GM12878 (cell line): ENCODE results near the gene PLEKHA5. TPM values are rescaled to one million over a fixed set of nuclear protein-coding genes. Genes with fewer than 3 reads are reported as not detected.

Experiments used
- ATAC-seq: fragments of 200-7000 bp; cut with Tn5 transposase; 3 replicates; pipeline ENCODE4 v1.9.1; 2020; ENCODE audit warnings: mild to moderate bottlenecking, moderate library complexity
- BruUV-seq: library from RNA; stranded (reverse); fragments of 400-500 nt; replicated peaks from 2 replicates; lab custom pipeline; 2021; lab: Mats Ljungman, UMichigan
- CTCF ChIA-PET: fragments of 300-600 bp; sonication (Branson Sonifier 250); formaldehyde crosslinking; extraction: SDS; loops from one replicate; lab custom pipeline; 2021; ENCODE audit warnings: inconsistent platforms; lab: Yijun Ruan, JAX
- POLR2A ChIA-PET: fragments of 350-600 bp; formaldehyde crosslinking; extraction: SDS; loops from one replicate; lab custom pipeline; 2021; ENCODE audit warnings: inconsistent platforms; lab: Charles Lee
- RAD21 ChIA-PET: fragments of 300-600 bp; sonication (Branson Sonifier 250); formaldehyde crosslinking; loops from one replicate; lab custom pipeline; 2023; ENCODE audit warnings: antibody characterized with exemption; ENCODE audit not compliant: unreplicated experiment; lab: Charles Lee
- SMC1A ChIA-PET: fragments of 300-600 bp; sonication (Branson Sonifier 250); formaldehyde crosslinking; loops from one replicate; lab custom pipeline; 2023; ENCODE audit not compliant: unreplicated experiment, uncharacterized antibody; lab: Charles Lee
- DNase-seq: peaks from one replicate; pipeline ENCODE4 v3.0.0-alpha.2; 2011; ENCODE audit warnings: low read depth, low spot score
- FAIRE-seq: peaks from 3 replicates; lab custom pipeline; 2011; peaks lifted over from hg19 to GRCh38; lab: Jason Lieb, UNC
- H2AFZ ChIP-seq: 2 replicates; pipeline ENCODE4 v1.6.0; 2011; ENCODE audit warnings: low read depth, low read length, control low read depth; ENCODE audit not compliant: control insufficient read depth
- H3K27ac ChIP-seq: 2 replicates; pipeline ENCODE4 v1.5.1; 2011; ENCODE audit warnings: control low read depth; ENCODE audit not compliant: control insufficient read depth, insufficient read depth
- H3K27me3 ChIP-seq, 2 experiments: replicated peaks in 1 of 2; 2 replicates each; pipeline versions ENCODE4 v1.6.0 to v1.6.1; 2011; ENCODE audit warnings: low read length in 1 of 2; ENCODE audit not compliant: control insufficient read depth in 2 of 2, insufficient read depth in 2 of 2
- H3K36me3 ChIP-seq, 2 experiments: 2 replicates each; pipeline ENCODE4 v1.5.1; 2011; ENCODE audit warnings: low read length in 1 of 2; ENCODE audit not compliant: control insufficient read depth in 2 of 2, insufficient read depth in 2 of 2
- H3K4me1 ChIP-seq: 2 replicates; pipeline ENCODE4 v1.6.1; 2011; ENCODE audit warnings: mild to moderate bottlenecking, low read length, moderate library complexity, mixed read lengths; ENCODE audit not compliant: control insufficient read depth, insufficient read depth
- H3K4me2 ChIP-seq: 2 replicates; pipeline ENCODE4 v1.6.0; 2011; ENCODE audit warnings: control low read depth; ENCODE audit not compliant: control insufficient read depth, insufficient read depth
- H3K4me3 ChIP-seq: fragments of 200-600 bp; sonication (generic); 2 replicates; pipeline ENCODE4 v1.5.1; 2016
- H3K79me2 ChIP-seq: 2 replicates; pipeline ENCODE4 v1.6.0; 2011; ENCODE audit warnings: low read length; ENCODE audit not compliant: control insufficient read depth, insufficient read depth
- H3K9ac ChIP-seq: 2 replicates; pipeline ENCODE4 v1.8.0; 2011; ENCODE audit warnings: low read length, control low read depth, mixed read lengths; ENCODE audit not compliant: control insufficient read depth, insufficient read depth
- H3K9me3 ChIP-seq: replicated peaks from 3 replicates; pipeline ENCODE4 v1.5.1; 2011; ENCODE audit warnings: mild to moderate bottlenecking, low read length; ENCODE audit not compliant: control insufficient read depth, insufficient read depth
- H4K20me1 ChIP-seq: 2 replicates; pipeline ENCODE4 v1.6.0; 2011; ENCODE audit not compliant: control insufficient read depth, insufficient read depth
- CREM ChIP-seq: IDR thresholded peaks from 2 replicates; pipeline ENCODE4 v1.6.1; 2014; ENCODE audit warnings: antibody characterized with exemption, low read depth
- HSF1 ChIP-seq: fragments of 150-350 bp; IDR thresholded peaks from 2 replicates; pipeline ENCODE4 v1.6.1; 2014; ENCODE audit warnings: mild to moderate bottlenecking, low read depth, low read length
- WGBS: methylation state at CpG from one replicate; pipeline ENCODE4 v1.1.6; 2016; ENCODE audit warnings: low lambda C conversion rate; ENCODE audit not compliant: insufficient replicate concordance, insufficient coverage; ENCODE audit errors: missing lambda C conversion rate; 5-methylcytosine and 5-hydroxymethylcytosine counted together
- in situ Hi-C: fragments of 300-500 bp; cut with MboI; formaldehyde crosslinking; loops from 9 replicates; pipeline ENCODE4 v1.14.3; 2018; ENCODE audit warnings: mixed read lengths
- intact Hi-C: fragments of 100-400 bp; cut with micrococcal nuclease; formaldehyde crosslinking; loops from one replicate; pipeline ENCODE4 v1.14.2; 2022; ENCODE audit not compliant: unreplicated experiment
- polyA plus RNA-seq, 11 experiments: library from polyadenylated mRNA; depleted of rRNA in 4 of 11; unstranded in 6 of 11; stranded (reverse) in 5 of 11; fragments of >200 nt; fragmentation: Nextera tagmentation in 4 of 11; fragmentation: Illumina TruSeq in 1 of 11; extraction: Ambion mirVana in 4 of 11; extraction: Trizol in 1 of 11; gene quantifications; 1 replicate in 1 of 11; 2 replicates in 10 of 11; pipeline versions ENCODE4 v1.2.1 to v1.2.3, GENCODE V29; 2011 to 2016; ENCODE audit warnings: inconsistent platforms in 2 of 11, missing spikeins in 2 of 11, low read depth in 1 of 11
- total RNA-seq, 4 experiments: library from RNA; depleted of rRNA in 3 of 4; stranded (reverse); fragments of >200 nt in 3 of 4; fragmentation: Illumina TruSeq in 1 of 4; extraction: Trizol in 1 of 4; gene quantifications; 2 replicates each; pipeline versions ENCODE4 v1.2.1 to v1.2.3, GENCODE V29; 2013 to 2021
- TF ChIP-seq, protein P1 (sequence below): IDR thresholded peaks from 2 replicates; pipeline ENCODE4 v1.6.1; 2011; ENCODE audit warnings: mild to moderate bottlenecking, low read depth, low read length, moderate library complexity; ENCODE audit not compliant: insufficient replicate concordance

The PLEKHA5 gene
- total and polyA plus RNA-seq, 10 of the 15 experiments (the other 5 are each of a cell fraction or from before 2014, with no cell fraction given), result 0.09 to 0.33 (median 0.18) TPM; not detected in 3

DNA sequence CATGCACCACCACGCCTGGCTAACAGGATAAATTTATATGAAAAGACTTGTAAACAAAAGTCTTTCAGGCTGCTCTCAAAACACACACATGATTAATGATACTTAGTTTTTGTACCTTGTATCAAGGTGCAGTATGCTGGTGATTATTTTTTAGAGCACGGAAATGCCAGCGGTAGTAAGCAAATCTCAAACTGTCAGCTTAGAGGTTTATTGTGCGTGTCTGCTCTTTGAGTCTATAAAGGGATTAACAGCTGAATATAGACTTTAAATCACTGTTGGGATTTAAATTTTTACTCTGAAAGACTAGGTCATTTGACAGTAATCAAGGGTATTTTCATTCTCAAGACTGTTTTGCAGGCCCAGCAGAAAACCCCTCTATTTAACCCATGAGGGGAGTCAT is 50.5 kb downstream of the PLEKHA5 start:
- no peak overlapping the region for H2AFZ ChIP-seq
- no peak for ATAC-seq
- H3K4me1 ChIP-seq, result no peaks in the 10 kb centered on the region
- 44% methylated on average over 4 of the region's 4 CpGs for WGBS
- H3K4me3 ChIP-seq, result no peak overlapping the region
- CTCF ChIA-PET, result no interaction called here
- no peaks in the 10 kb centered on the region for H4K20me1 ChIP-seq
- in situ Hi-C loops (loop anchor here (10.0 kb wide), 3 partner anchors 745 to 1035 kb away; no protein-coding TSS in a partner anchor), intact Hi-C loops (no loop called here)
- H3K79me2 ChIP-seq, result no peaks in the 10 kb centered on the region
- no peaks in the 10 kb centered on the region for H3K36me3 ChIP-seq
- TF ChIP-seq CREM, result no peak
- no peak for TF ChIP-seq HSF1
- TF ChIP-seq, protein P1, sequence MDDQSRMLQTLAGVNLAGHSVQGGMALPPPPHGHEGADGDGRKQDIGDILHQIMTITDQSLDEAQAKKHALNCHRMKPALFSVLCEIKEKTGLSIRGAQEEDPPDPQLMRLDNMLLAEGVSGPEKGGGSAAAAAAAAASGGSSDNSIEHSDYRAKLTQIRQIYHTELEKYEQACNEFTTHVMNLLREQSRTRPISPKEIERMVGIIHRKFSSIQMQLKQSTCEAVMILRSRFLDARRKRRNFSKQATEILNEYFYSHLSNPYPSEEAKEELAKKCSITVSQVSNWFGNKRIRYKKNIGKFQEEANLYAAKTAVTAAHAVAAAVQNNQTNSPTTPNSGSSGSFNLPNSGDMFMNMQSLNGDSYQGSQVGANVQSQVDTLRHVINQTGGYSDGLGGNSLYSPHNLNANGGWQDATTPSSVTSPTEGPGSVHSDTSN, result no peak
- H3K9me3 ChIP-seq, result no peaks in the 10 kb centered on the region
- no peak for DNase-seq
- no peak overlapping the region for H3K9ac ChIP-seq
- SMC1A ChIA-PET, result no interaction called here
- no peak overlapping the region for H3K4me2 ChIP-seq
- FAIRE-seq, result no peak
- RAD21 ChIA-PET, result no interaction called here
- POLR2A ChIA-PET, result no interaction called here
- H3K27ac ChIP-seq, result no peak overlapping the region
- no peaks in the 10 kb centered on the region for H3K27me3 ChIP-seq
- BruUV-seq, result no TSS peak
